GM15510 (cell line): ENCODE data around the gene NOC2L.

Experiments used
- POLR2A ChIP-seq: IDR thresholded peaks from 3 replicates; pipeline ENCODE4 v1.6.1; 2011; ENCODE audit warnings: borderline replicate concordance; ENCODE audit not compliant: insufficient read length; ENCODE audit errors: extremely low read depth

The NOC2L gene

DNA sequence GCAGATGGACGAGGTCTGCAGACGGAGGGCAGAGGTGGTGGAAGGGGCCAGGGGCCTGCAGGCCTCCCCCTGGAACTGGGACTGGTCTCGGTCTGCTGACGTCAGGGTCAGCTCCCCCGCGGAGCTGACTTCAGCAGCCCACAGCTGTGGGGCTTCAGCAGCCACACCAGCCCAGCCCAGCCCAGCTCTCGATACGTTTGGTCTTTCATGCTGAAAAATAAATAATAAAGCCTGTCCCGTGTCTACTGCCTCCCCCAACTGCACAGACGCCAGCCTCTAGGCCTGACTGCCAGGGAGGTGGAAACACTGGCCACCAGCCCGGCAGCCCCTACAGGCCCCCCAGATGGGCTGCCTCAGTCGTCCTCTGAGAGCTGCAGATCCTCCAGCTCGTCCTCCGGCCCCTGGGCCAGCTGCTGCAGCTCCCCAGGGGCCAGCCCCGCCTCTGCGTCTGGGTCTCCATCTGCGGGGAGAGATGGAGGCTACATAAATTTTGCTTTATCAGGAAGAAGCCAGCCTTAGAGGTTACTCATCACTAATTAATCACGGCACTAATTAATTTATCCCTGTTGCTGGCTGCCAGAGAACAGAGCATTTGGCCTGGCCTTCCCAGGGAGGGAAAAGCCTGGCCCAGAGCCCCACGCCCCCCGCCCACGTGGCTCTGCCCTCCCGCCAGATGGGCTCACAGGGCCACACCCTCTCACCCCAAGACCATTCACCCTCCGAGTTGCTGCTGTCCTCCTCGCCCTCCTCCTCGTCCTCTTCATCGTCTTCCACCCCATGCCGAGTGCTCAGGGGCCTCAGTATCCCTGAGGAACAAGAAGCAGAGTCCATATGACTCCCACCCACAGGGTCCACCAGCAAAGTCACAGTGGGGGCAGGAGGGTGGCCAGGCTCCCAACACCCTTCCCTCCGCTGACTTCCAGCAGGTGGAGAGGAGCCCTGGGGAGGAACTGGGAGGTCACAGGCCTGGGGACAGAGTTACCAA lies 14.4 kb downstream of the NOC2L start:
- TF ChIP-seq POLR2A, result no peak

DNA sequence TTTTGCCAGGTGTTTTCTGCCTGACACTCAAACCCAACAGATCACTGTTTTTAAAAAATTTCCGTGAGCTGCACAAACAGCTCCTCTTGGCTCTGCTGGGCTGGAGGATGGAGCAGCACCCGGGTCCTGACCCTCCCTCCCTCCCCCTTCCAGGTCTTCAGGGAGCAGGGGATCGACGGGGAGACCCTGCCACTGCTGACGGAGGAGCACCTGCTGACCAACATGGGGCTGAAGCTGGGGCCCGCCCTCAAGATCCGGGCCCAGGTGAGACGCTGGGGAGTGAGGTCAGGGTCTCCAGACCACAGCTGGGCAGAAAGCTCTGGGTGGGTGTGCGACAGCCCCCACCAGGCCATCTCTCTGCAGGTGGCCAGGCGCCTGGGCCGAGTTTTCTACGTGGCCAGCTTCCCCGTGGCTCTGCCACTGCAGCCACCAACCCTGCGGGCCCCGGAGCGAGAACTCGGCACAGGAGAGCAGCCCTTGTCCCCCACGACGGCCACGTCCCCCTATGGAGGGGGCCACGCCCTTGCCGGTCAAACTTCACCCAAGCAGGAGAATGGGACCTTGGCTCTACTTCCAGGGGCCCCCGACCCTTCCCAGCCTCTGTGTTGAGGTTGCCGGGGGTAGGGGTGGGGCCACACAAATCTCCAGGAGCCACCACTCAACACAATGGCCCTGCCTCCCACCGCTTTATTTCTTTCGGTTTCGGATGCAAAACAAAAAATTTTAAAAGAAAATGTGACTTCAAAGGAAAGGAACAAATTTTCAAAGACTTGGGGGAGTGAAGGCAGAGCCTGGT lies 15.3 kb downstream of the NOC2L start:
- no peak for TF ChIP-seq POLR2A

DNA sequence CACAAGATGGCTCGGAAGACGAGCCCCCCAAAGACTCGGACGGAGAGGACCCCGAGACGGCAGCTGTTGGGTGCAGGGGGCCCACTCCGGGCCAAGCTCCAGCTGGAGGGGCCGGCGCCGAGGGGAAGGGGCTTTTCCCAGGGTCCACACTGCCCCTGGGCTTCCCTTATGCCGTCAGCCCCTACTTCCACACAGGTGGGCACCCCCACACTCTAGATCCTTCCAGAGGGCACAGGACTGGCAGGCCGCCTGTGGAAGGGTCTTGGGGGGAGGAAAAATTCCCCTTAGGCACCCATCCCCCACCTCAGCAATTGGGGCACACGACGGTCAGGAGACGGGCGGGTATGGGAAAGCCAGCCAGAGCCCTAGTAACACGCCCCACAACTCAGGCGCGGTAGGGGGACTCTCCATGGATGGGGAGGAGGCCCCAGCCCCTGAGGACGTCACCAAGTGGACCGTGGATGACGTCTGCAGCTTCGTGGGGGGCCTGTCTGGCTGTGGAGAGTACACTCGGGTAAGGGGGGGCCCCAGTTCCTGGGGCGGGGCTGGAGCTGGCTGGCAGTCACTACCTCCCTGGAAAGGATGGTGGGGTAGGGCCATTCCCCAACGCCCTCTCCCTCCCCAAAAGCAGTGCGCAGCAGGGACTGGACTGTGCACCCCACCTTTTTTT lies 16.1 kb downstream of the NOC2L start:
- no peak for TF ChIP-seq POLR2A

DNA sequence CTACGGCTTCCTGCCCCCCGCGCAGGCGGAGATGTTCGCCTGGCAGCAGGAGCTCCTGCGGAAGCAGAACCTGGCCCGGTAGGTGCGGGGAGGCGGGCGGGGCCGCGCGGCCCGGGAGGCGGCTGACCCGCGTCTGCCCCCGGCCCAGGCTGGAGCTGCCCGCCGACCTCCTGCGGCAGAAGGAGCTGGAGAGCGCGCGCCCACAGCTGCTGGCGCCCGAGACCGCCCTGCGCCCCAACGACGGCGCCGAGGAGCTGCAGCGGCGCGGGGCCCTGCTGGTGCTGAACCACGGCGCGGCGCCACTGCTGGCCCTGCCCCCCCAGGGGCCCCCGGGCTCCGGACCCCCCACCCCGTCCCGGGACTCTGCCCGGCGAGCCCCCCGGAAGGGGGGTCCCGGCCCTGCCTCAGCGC lies 16.6 kb downstream of the NOC2L start:
- TF ChIP-seq POLR2A, result no peak

DNA sequence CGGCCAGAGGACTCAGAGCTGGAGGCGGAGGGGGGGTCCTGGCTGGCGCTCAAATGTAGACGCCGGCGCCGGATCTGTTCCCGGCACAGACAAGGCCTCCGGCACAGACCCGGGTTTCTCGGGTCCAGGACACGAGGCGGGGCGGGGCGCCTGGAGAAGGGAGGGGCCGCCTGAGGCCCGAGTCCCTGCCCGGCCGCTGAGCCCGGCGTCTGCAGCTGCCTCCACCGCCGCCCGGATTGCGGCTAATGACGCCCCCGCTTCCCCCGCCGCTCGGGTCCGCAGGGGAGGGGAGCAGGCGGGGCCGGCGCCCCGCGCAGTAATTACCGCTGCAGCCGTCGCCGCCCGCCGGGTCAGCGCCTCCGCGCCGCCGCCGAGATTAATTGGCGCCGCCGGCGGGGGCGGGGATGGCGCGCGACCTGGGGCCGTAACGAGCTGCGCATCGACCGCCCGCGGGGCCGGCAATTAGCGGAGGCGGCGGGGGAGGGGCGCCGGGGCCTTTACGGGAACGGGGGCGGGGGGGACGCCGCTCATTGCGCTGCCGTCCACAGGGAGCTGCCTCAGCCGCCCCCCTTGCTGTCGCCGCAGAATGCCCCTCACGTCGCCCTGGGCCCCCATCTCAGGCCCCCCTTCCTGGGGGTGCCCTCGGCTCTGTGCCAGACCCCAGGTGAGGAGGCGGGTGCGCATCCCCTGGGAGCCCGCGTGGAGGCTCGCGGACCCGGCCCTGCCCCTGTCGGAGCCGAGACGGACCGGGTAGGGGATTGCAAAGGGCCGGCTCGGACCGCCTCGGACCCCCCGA lies 17.3 kb downstream of the NOC2L start:
- TF ChIP-seq POLR2A, result no peak

DNA sequence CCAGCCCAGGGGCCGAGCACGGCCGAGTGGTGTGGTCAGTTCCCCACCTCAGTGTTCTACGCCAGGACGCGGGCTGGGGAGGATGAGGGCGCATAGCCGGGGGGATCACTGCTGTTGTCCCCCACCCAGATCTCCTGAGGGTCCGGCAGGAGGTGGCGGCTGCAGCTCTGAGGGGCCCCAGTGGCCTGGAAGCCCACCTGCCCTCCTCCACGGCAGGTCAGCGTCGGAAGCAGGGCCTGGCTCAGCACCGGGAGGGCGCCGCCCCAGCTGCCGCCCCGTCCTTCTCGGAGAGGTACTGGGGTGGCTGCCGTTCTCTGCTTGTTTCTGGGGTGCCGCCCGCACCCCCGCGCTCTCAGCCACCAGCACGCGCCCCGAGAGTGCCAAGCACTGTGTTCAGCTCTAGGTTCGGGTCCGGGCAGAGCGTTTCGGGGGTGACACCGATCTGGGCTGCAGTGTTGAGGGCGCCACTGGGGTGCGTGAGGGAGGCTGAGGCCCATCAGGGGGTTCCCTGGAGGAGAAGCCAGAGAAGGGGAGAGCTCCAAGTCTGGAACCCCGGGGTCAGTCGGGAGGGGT lies 18.0 kb downstream of the NOC2L start:
- no peak for TF ChIP-seq POLR2A

DNA sequence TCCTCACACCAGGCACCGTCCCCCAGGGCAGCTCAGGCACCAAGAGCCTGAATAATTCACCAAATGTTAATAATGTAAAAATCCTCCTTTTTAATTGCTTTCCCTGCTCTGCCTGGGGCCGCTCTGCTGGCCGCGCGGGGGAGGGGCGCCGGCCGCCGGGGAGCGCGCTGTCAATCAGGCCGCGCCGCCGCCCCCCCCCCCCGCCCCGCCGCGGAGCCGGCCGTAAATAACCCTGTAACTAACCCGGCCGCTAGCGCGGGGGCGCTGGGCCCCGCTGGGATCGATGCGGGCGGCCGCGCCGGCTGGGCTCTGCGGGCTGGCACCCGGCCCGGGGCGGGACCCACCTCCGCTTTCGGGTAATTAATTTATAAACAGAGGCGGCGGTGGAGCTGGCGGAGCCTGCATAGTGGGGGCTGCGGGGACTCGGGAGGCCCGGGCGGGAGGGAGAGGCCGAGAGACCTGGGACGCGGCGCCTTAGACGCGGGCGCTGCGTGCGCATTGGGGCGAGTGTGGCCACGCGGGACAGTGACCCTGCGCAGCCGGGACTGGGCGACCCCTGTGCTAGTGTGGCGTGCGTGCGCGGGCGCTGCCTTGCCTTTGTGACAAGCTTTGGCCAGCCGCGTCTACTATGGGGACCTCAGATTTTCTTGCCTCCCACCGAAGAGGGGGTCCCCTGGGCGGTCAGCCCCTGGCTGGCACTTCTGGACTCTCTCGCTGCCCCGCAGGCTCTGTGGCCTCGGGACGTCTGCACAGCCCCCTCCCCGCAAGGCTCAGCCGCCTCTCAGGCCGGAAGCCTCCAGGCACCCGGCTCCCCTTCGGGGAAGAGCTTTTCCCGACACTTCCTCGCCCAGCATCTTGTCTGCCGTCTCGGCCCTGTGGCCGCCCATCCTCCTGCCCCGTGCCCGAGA lies 18.7 kb downstream of the NOC2L start:
- no peak for TF ChIP-seq POLR2A

DNA sequence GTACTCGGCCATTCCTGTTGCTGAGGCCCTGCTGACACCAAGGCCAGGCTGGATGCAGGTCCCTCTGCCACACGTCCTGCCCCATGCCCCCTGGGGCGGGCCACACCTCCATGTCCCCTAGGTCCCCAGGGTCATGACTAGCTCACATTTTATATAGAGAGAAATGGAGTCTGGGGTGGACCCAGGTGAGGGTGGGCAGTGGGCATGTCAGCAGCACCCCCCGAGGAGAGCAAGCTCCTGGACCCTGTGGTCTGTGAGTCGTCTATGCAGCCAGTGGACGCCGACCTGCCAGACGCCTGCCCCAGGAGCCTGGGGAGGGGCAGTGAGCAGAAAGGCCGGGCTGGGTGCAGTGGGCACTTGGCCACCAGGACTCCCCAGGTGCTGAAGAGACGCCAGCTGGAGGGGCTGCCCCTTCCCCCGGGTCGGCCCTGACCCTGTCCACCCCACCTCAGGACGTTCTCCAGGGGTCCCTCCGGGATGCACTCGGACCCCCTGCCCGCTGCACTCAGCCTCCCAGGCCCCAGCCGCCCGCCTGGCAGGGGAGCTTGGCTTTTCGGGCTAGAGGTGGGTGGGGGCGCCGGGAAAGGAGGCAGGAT lies 19.4 kb downstream of the NOC2L start:
- no peak for TF ChIP-seq POLR2A

DNA sequence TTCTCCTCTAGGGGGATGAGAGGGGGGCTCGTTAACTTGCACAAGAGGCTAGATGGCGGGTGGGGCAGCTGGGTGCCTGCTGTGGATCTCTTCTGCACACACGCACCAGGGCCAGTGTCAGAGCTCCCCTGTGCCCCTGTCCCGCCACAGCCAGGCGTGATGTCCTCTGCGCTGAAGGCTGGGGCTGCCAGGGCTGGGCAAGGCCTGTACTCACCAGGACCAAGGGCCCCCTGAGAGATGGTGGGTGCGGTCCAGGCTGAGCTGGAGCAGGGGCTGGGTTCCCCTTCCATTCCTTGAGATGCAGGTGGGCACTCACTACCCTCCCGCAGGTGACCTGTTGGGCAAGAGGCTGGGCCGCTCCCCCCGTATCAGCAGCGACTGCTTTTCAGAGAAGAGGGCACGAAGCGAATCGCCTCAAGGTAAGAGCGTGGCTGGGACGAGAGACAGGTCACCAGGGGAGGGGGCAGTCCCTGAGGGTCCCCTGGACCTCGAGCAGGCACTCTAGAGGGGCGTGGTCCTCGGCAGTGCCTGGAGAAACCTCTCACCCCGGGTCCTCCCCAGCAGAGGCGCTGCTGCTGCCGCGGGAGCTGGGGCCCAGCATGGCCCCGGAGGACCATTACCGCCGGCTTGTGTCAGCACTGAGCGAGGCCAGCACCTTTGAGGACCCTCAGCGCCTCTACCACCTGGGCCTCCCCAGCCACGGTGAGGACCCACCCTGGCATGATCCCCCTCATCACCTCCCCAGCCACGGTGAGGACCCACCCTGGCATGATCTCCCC lies 20.2 kb downstream of the NOC2L start:
- no peak for TF ChIP-seq POLR2A

DNA sequence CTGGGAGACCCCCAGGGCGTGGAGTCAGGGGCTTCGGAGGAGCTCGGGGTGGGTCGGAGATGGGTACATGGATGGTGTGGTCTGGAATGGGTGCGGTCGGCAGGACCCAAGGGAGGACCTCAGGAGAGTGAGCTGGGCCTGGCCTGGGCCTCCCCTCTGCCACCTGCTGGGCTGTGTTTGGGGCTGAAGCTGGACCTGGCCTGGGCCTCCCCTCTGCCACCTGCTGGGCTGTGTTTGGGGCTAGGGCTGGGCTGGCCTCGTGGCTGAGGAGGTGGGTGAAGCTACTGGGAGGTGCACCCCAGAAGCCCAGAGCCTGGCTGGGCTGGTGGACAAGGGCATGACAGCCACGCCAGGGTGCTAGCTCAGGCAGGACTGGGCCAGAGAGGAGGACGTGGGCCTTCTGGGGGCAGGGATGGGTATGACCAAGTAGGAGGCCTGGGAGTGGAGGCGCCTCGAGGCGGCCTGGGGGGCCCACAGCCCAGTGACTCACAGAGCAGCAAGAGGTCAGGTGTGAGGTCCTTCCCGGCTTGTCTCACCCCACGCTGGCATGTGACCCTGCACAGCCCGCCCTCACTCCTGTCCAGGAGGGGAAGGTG lies 20.9 kb downstream of the NOC2L start:
- no peak for TF ChIP-seq POLR2A

DNA sequence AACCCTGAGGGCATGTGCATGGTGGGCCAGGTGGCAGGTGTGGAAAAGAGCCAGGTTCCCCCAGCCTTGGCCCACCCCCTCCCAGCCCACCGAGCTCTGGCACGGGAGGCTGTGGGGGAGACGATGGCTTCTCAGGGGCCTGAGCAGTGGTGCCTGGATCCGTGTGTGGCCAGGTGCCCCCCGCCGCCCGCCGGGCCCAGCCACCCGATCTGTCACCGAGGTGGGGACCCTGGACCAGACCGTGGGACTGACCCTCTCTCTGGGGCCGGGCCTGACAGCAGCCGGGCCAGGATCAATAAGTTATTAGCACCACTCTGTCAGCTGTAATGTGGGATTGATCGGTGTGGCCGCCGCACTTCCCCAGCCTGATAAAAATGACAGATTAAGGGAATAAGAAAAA lies 21.5 kb downstream of the NOC2L start:
- TF ChIP-seq POLR2A, result no peak
